SK-N-SH (cell line): Measurements from ENCODE around the gene NCF2.

Source experiments
- CTCF ChIP-seq: fragments of 200-600 bp; sonication (generic); IDR thresholded peaks from 2 replicates; pipeline ENCODE4 v1.6.1; 2017; ENCODE audit warnings: antibody characterized with exemption, mild to moderate bottlenecking, moderate library complexity
- TCF12 ChIP-seq: IDR thresholded peaks from 2 replicates; pipeline ENCODE4 v1.4.0; 2012

GRCh38 chr1:183570451-183570850, 19.8 kb downstream of the NCF2 start:
- no peak for TF ChIP-seq TCF12
- no peak for TF ChIP-seq CTCF
